Upper lobe of left lung (tissue), 4 donors: ENCODE data around the gene ANO5.

Experiments used
- POLR2A ChIP-seq, 4 donors: fragments of 450-650 bp; IDR thresholded peaks; one replicate each; pipeline ENCODE4 v1.5.1; 2016 to 2017; ENCODE audit warnings: antibody characterized with exemption in 4 of 4, mild to moderate bottlenecking in 2 of 4
- TF ChIP-seq, protein P1 (sequence below), 6 experiments: fragments of 450-650 bp in 4 of 6; fragments of 200-600 bp in 2 of 6; sonication (generic) in 2 of 6; IDR thresholded peaks; one replicate each; pipeline ENCODE4 v1.5.1; 2016 to 2019; ENCODE audit warnings: antibody characterized with exemption in 6 of 6

DNA sequence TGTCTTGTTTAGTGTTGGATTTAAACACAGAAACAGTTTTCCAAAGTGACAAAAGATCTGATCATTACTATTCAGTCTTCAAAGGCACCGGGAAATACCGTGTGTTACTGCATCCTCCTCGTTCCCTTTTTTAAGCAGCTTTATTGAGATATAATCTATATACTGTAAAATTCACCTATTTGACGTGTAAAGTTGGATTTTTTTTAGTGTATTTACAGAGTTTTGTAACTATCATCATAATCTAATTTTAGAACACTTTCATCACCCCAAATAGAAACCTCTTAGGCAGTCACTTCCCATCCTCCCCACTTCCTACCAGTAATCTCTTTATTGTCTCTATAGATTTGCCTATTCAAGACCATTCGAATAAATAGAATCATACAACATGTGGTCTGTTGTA lies 1.4 kb downstream of the ANO5 start:
- TF ChIP-seq, protein P1, sequence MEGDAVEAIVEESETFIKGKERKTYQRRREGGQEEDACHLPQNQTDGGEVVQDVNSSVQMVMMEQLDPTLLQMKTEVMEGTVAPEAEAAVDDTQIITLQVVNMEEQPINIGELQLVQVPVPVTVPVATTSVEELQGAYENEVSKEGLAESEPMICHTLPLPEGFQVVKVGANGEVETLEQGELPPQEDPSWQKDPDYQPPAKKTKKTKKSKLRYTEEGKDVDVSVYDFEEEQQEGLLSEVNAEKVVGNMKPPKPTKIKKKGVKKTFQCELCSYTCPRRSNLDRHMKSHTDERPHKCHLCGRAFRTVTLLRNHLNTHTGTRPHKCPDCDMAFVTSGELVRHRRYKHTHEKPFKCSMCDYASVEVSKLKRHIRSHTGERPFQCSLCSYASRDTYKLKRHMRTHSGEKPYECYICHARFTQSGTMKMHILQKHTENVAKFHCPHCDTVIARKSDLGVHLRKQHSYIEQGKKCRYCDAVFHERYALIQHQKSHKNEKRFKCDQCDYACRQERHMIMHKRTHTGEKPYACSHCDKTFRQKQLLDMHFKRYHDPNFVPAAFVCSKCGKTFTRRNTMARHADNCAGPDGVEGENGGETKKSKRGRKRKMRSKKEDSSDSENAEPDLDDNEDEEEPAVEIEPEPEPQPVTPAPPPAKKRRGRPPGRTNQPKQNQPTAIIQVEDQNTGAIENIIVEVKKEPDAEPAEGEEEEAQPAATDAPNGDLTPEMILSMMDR (IDR thresholded peaks at IDR 0.05), result no peak
- TF ChIP-seq POLR2A (IDR thresholded peaks at IDR 0.05), result no peak
